GM12878 (cell line): ENCODE data around the gene ADH1C. TPM values are rescaled to one million over a fixed set of nuclear protein-coding genes. Genes with fewer than 3 reads are reported as not detected.

Experiments
- ATAC-seq: fragments of 200-7000 bp; cut with Tn5 transposase; 3 replicates; pipeline ENCODE4 v1.9.1; 2020; ENCODE audit warnings: mild to moderate bottlenecking, moderate library complexity
- BruUV-seq: library from RNA; stranded (reverse); fragments of 400-500 nt; replicated peaks from 2 replicates; lab custom pipeline; 2021; lab: Mats Ljungman, UMichigan
- CTCF ChIA-PET: fragments of 300-600 bp; sonication (Branson Sonifier 250); formaldehyde crosslinking; extraction: SDS; loops from one replicate; lab custom pipeline; 2021; ENCODE audit warnings: inconsistent platforms; lab: Yijun Ruan, JAX
- POLR2A ChIA-PET: fragments of 350-600 bp; formaldehyde crosslinking; extraction: SDS; loops from one replicate; lab custom pipeline; 2021; ENCODE audit warnings: inconsistent platforms; lab: Charles Lee
- RAD21 ChIA-PET: fragments of 300-600 bp; sonication (Branson Sonifier 250); formaldehyde crosslinking; loops from one replicate; lab custom pipeline; 2023; ENCODE audit warnings: antibody characterized with exemption; ENCODE audit not compliant: unreplicated experiment; lab: Charles Lee
- SMC1A ChIA-PET: fragments of 300-600 bp; sonication (Branson Sonifier 250); formaldehyde crosslinking; loops from one replicate; lab custom pipeline; 2023; ENCODE audit not compliant: unreplicated experiment, uncharacterized antibody; lab: Charles Lee
- DNase-seq: peaks from one replicate; pipeline ENCODE4 v3.0.0-alpha.2; 2011; ENCODE audit warnings: low read depth, low spot score
- FAIRE-seq: peaks from 3 replicates; lab custom pipeline; 2011; peaks lifted over from hg19 to GRCh38; lab: Jason Lieb, UNC
- H2AFZ ChIP-seq: 2 replicates; pipeline ENCODE4 v1.6.0; 2011; ENCODE audit warnings: low read depth, low read length, control low read depth; ENCODE audit not compliant: control insufficient read depth
- H3K27ac ChIP-seq: 2 replicates; pipeline ENCODE4 v1.5.1; 2011; ENCODE audit warnings: control low read depth; ENCODE audit not compliant: control insufficient read depth, insufficient read depth
- H3K27me3 ChIP-seq, 2 experiments: replicated peaks in 1 of 2; 2 replicates each; pipeline versions ENCODE4 v1.6.0 to v1.6.1; 2011; ENCODE audit warnings: low read length in 1 of 2; ENCODE audit not compliant: control insufficient read depth in 2 of 2, insufficient read depth in 2 of 2
- H3K36me3 ChIP-seq, 2 experiments: 2 replicates each; pipeline ENCODE4 v1.5.1; 2011; ENCODE audit warnings: low read length in 1 of 2; ENCODE audit not compliant: control insufficient read depth in 2 of 2, insufficient read depth in 2 of 2
- H3K4me1 ChIP-seq: 2 replicates; pipeline ENCODE4 v1.6.1; 2011; ENCODE audit warnings: mild to moderate bottlenecking, low read length, moderate library complexity, mixed read lengths; ENCODE audit not compliant: control insufficient read depth, insufficient read depth
- H3K4me2 ChIP-seq: 2 replicates; pipeline ENCODE4 v1.6.0; 2011; ENCODE audit warnings: control low read depth; ENCODE audit not compliant: control insufficient read depth, insufficient read depth
- H3K4me3 ChIP-seq: fragments of 200-600 bp; sonication (generic); 2 replicates; pipeline ENCODE4 v1.5.1; 2016
- H3K79me2 ChIP-seq: 2 replicates; pipeline ENCODE4 v1.6.0; 2011; ENCODE audit warnings: low read length; ENCODE audit not compliant: control insufficient read depth, insufficient read depth
- H3K9ac ChIP-seq: 2 replicates; pipeline ENCODE4 v1.8.0; 2011; ENCODE audit warnings: low read length, control low read depth, mixed read lengths; ENCODE audit not compliant: control insufficient read depth, insufficient read depth
- H3K9me3 ChIP-seq: replicated peaks from 3 replicates; pipeline ENCODE4 v1.5.1; 2011; ENCODE audit warnings: mild to moderate bottlenecking, low read length; ENCODE audit not compliant: control insufficient read depth, insufficient read depth
- H4K20me1 ChIP-seq: 2 replicates; pipeline ENCODE4 v1.6.0; 2011; ENCODE audit not compliant: control insufficient read depth, insufficient read depth
- BCL11A ChIP-seq: IDR thresholded peaks from 2 replicates; pipeline ENCODE4 v1.6.1; 2011; ENCODE audit warnings: low read depth, low read length
- CREM ChIP-seq: IDR thresholded peaks from 2 replicates; pipeline ENCODE4 v1.6.1; 2014; ENCODE audit warnings: antibody characterized with exemption, low read depth
- EED ChIP-seq: sonication (generic); IDR thresholded peaks from 2 replicates; pipeline ENCODE4 v1.6.1; 2016; ENCODE audit warnings: antibody characterized with exemption, low read depth
- EGR1 ChIP-seq, 2 experiments: IDR thresholded peaks; 1 replicate in 1 of 2; 2 replicates in 1 of 2; pipeline ENCODE4 v1.6.1; 2011 to 2012; ENCODE audit warnings: low read depth in 2 of 2, low read length in 2 of 2, borderline replicate concordance in 1 of 2, mild to moderate bottlenecking in 1 of 2, moderate library complexity in 1 of 2
- ETV6 ChIP-seq, 2 experiments: fragments of 450-650 bp in 1 of 2; IDR thresholded peaks in 1 of 2; conservative IDR thresholded peaks in 1 of 2; 2 replicates each; pipeline ENCODE4 v1.6.1; 2014; ENCODE audit warnings: antibody characterized with exemption in 1 of 2, borderline replicate concordance in 1 of 2, low read depth in 1 of 2, mild to moderate bottlenecking in 1 of 2, moderate library complexity in 1 of 2
- FOXM1 ChIP-seq: IDR thresholded peaks from 2 replicates; pipeline ENCODE4 v1.6.1; 2012; ENCODE audit warnings: low read depth, mild to moderate bottlenecking, inconsistent platforms, low read length, moderate library complexity
- HDAC2 ChIP-seq: fragments of 200-600 bp; sonication (generic); IDR thresholded peaks from 2 replicates; pipeline ENCODE4 v1.6.1; 2017
- JUNB ChIP-seq: IDR thresholded peaks from 2 replicates; pipeline ENCODE4 v1.6.1; 2016; ENCODE audit warnings: antibody characterized with exemption, mild to moderate bottlenecking
- MEF2A ChIP-seq: IDR thresholded peaks from 2 replicates; pipeline ENCODE4 v1.6.1; 2011; ENCODE audit warnings: low read depth, mild to moderate bottlenecking, low read length, moderate library complexity; ENCODE audit not compliant: insufficient read depth
- SP1 ChIP-seq: IDR thresholded peaks from one replicate; pipeline ENCODE4 v1.6.1; 2011; ENCODE audit warnings: low read depth, low read length
- ZBTB11 ChIP-seq: fragments of 450-650 bp; formaldehyde crosslinking; IDR thresholded peaks from 2 replicates; pipeline ENCODE4 v1.5.0; 2022; ENCODE audit warnings: mild to moderate bottlenecking, missing genetic modification characterization
- ZBTB40 ChIP-seq: fragments of 450-650 bp; IDR thresholded peaks from 2 replicates; pipeline ENCODE4 v1.6.1; 2016; ENCODE audit warnings: mild to moderate bottlenecking, moderate library complexity, borderline replicate concordance
- WGBS: methylation state at CpG from one replicate; pipeline ENCODE4 v1.1.6; 2016; ENCODE audit warnings: low lambda C conversion rate; ENCODE audit not compliant: insufficient replicate concordance, insufficient coverage; ENCODE audit errors: missing lambda C conversion rate; 5-methylcytosine and 5-hydroxymethylcytosine counted together
- in situ Hi-C: fragments of 300-500 bp; cut with MboI; formaldehyde crosslinking; loops from 9 replicates; pipeline ENCODE4 v1.14.3; 2018; ENCODE audit warnings: mixed read lengths
- intact Hi-C: fragments of 100-400 bp; cut with micrococcal nuclease; formaldehyde crosslinking; loops from one replicate; pipeline ENCODE4 v1.14.2; 2022; ENCODE audit not compliant: unreplicated experiment
- polyA plus RNA-seq, 11 experiments: library from polyadenylated mRNA; depleted of rRNA in 4 of 11; unstranded in 6 of 11; stranded (reverse) in 5 of 11; fragments of >200 nt; fragmentation: Nextera tagmentation in 4 of 11; fragmentation: Illumina TruSeq in 1 of 11; extraction: Ambion mirVana in 4 of 11; extraction: Trizol in 1 of 11; gene quantifications; 1 replicate in 1 of 11; 2 replicates in 10 of 11; pipeline versions ENCODE4 v1.2.1 to v1.2.3, GENCODE V29; 2011 to 2016; ENCODE audit warnings: inconsistent platforms in 2 of 11, missing spikeins in 2 of 11, low read depth in 1 of 11
- total RNA-seq, 4 experiments: library from RNA; depleted of rRNA in 3 of 4; stranded (reverse); fragments of >200 nt in 3 of 4; fragmentation: Illumina TruSeq in 1 of 4; extraction: Trizol in 1 of 4; gene quantifications; 2 replicates each; pipeline versions ENCODE4 v1.2.1 to v1.2.3, GENCODE V29; 2013 to 2021
- TF ChIP-seq, protein P1 (sequence below): fragments of 450-650 bp; IDR thresholded peaks from 2 replicates; pipeline ENCODE4 v1.6.1; 2017; ENCODE audit warnings: borderline replicate concordance
- TF ChIP-seq, protein P2 (sequence below): IDR thresholded peaks from 2 replicates; pipeline ENCODE4 v1.6.1; 2011; ENCODE audit warnings: borderline replicate concordance, low read depth, mild to moderate bottlenecking, moderate library complexity, mixed read lengths, low read length; ENCODE audit not compliant: insufficient read depth; ENCODE audit errors: extremely low read length

ADH1C gene
- total and polyA plus RNA-seq, 10 of the 15 experiments (the other 5 are each of a cell fraction or from before 2014, with no cell fraction given): 0.04 to 1.1 (median 0.10) TPM; not detected in 3

DNA sequence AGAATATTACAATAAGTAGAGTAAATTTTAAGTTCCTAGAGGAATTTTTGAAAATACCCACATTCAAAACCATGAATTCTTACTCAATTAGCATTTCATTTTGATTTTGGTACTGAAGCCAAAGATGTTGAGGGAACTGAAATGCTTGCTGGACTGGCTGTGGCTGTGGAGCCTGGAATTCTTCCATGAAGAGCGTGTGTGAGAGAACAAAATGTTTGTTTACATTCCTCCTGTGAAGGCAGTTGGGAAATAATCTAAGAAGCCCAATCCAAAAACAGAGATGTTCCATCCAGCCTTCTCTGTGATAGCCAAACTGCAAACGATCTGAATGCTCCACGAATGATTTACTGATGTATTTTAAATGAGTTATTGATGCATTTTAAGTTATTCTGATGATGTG lies 27.6 kb downstream of the ADH1C start:
- Histone ChIP-seq H3K9ac (no peak overlapping the region), H2AFZ (no peak overlapping the region), H3K27ac (no peak overlapping the region), H3K9me3 (no peaks in the 10 kb centered on the region), H3K4me1 (no peaks in the 10 kb centered on the region), H4K20me1 (no peaks in the 10 kb centered on the region), H3K79me2 (no peaks in the 10 kb centered on the region), H3K4me3 (no peak overlapping the region), H3K27me3 (no peaks in the 10 kb centered on the region), H3K4me2 (no peak overlapping the region), H3K36me3 (no peaks in the 10 kb centered on the region)
- TF ChIP-seq, protein P1, sequence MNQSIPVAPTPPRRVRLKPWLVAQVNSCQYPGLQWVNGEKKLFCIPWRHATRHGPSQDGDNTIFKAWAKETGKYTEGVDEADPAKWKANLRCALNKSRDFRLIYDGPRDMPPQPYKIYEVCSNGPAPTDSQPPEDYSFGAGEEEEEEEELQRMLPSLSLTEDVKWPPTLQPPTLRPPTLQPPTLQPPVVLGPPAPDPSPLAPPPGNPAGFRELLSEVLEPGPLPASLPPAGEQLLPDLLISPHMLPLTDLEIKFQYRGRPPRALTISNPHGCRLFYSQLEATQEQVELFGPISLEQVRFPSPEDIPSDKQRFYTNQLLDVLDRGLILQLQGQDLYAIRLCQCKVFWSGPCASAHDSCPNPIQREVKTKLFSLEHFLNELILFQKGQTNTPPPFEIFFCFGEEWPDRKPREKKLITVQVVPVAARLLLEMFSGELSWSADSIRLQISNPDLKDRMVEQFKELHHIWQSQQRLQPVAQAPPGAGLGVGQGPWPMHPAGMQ: no peak
- TF ChIP-seq ZBTB40: no peak
- TF ChIP-seq EGR1 (IDR thresholded peaks at IDR 0.05; ENCODE audit: borderline replicate concordance in 1 of 2, low read depth in 2 of 2, low read length in 2 of 2): no peak
- no peak for TF ChIP-seq FOXM1
- TF ChIP-seq ETV6 (conservative IDR thresholded peaks at IDR 0.05 in 1 of 2, IDR thresholded peaks at IDR 0.05 in 1 of 2; ENCODE audit: borderline replicate concordance in 1 of 2, low read depth in 1 of 2): no peak
- no peak for TF ChIP-seq EED
- TF ChIP-seq HDAC2: no peak
- TF ChIP-seq JUNB: no peak
- no peak for TF ChIP-seq BCL11A
- TF ChIP-seq SP1: no peak
- no peak for TF ChIP-seq MEF2A
- no peak for TF ChIP-seq ZBTB11 (CRISPR knock-in tag)
- TF ChIP-seq, protein P2, sequence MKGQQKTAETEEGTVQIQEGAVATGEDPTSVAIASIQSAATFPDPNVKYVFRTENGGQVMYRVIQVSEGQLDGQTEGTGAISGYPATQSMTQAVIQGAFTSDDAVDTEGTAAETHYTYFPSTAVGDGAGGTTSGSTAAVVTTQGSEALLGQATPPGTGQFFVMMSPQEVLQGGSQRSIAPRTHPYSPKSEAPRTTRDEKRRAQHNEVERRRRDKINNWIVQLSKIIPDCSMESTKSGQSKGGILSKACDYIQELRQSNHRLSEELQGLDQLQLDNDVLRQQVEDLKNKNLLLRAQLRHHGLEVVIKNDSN: no peak
- TF ChIP-seq CREM: no peak
- CTCF ChIA-PET: no interaction called here
- no TSS peak for BruUV-seq
- 8% methylated on average over 3 of the region's 3 CpGs for WGBS
- SMC1A ChIA-PET: no interaction called here
- FAIRE-seq: no peak
- intact Hi-C loops (no loop called here), in situ Hi-C loops (no loop called here)
- POLR2A ChIA-PET: no interaction called here
- no peak for ATAC-seq
- RAD21 ChIA-PET: no interaction called here
- no peak for DNase-seq
